Gastrocnemius medialis (tissue), 4 donors: ENCODE results near the gene FBXO46.

Experiments
- CTCF ChIP-seq, 5 experiments: fragments of 450-650 bp in 3 of 5; fragments of 200-600 bp in 2 of 5; sonication (generic) in 2 of 5; IDR thresholded peaks in 4 of 5; conservative IDR thresholded peaks in 1 of 5; 1 replicate in 4 of 5; 2 replicates in 1 of 5; pipeline ENCODE4 v1.5.1; 2016 to 2019; ENCODE audit warnings: antibody characterized with exemption in 5 of 5, mild to moderate bottlenecking in 3 of 5, moderate library complexity in 3 of 5
- POLR2A ChIP-seq, 2 donors: fragments of 450-650 bp; IDR thresholded peaks; one replicate each; pipeline ENCODE4 v1.6.1; 2017; ENCODE audit warnings: antibody characterized with exemption in 2 of 2, mild to moderate bottlenecking in 2 of 2, moderate library complexity in 2 of 2

GRCh38 chr19:45716359-45717130 lies 14.2 kb downstream of the FBXO46 start:
- TF ChIP-seq POLR2A (IDR thresholded peaks at IDR 0.05) (no peak), CTCF (IDR thresholded peaks at IDR 0.05 in 4 of 5, conservative IDR thresholded peaks at IDR 0.05 in 1 of 5) (no peak)
